ENCODE results near the gene TNIK.
"Not testable (repeated sequence)": the region's sequence is repeated elsewhere in the genome, so short reads cannot be mapped to it uniquely, and the experiment has no call there.

Gene TNIK

GRCh38 chr3:171242170-171242569 lies 218.0 kb downstream of the TNIK start:
- no peak overlapping the region for H3K4me3 ChIP-seq (ENCODE audit: low read depth, low read length)
- TF ChIP-seq MYC (IDR thresholded peaks at IDR 0.05; ENCODE audit: low read depth, low read length) (no peak), POLR2A (IDR thresholded peaks at IDR 0.05; ENCODE audit: extremely low read depth, insufficient read length) (no peak), CTCF (IDR thresholded peaks at IDR 0.05; ENCODE audit: low read depth, low read length) (no peak), MAX (IDR thresholded peaks at IDR 0.05; ENCODE audit: low read depth, low read length) (no peak)
- DNase-seq (ENCODE audit: low read depth): peak; percentile 25

GRCh38 chr3:171241655-171242054 lies 218.6 kb downstream of the TNIK start:
- DNase-seq (ENCODE audit: low read depth); H3K4me3 ChIP-seq (ENCODE audit: low read depth, low read length): not testable (repeated sequence)

- no peak for DNase-seq (ENCODE audit: low read depth)
- TF ChIP-seq MYC (IDR thresholded peaks at IDR 0.05; ENCODE audit: low read depth, low read length) (no peak), CTCF (IDR thresholded peaks at IDR 0.05; ENCODE audit: low read depth, low read length) (no peak), POLR2A (IDR thresholded peaks at IDR 0.05; ENCODE audit: extremely low read depth, insufficient read length) (no peak), MAX (IDR thresholded peaks at IDR 0.05; ENCODE audit: low read depth, low read length) (no peak)
- H3K4me3 ChIP-seq (ENCODE audit: low read depth, low read length): no peak overlapping the region
Observed at GRCh38 chr3:171240504-171240835, 219.7 kb downstream of the TNIK start.

GRCh38 chr3:171239757-171240503 lies 220.3 kb downstream of the TNIK start:
- H3K4me3 ChIP-seq (ENCODE audit: low read depth, low read length): no peak overlapping the region
- TF ChIP-seq MAX (IDR thresholded peaks at IDR 0.05; ENCODE audit: low read depth, low read length) (no peak), POLR2A (IDR thresholded peaks at IDR 0.05; ENCODE audit: extremely low read depth, insufficient read length) (no peak), MYC (IDR thresholded peaks at IDR 0.05; ENCODE audit: low read depth, low read length) (no peak)
- DNase-seq (ENCODE audit: low read depth): no peak

- no peak for DNase-seq (ENCODE audit: low read depth)
- TF ChIP-seq MYC (IDR thresholded peaks at IDR 0.05; ENCODE audit: low read depth, low read length): no peak
- TF ChIP-seq CTCF (IDR thresholded peaks at IDR 0.05; ENCODE audit: low read depth, low read length): no peak
- TF ChIP-seq MAX (IDR thresholded peaks at IDR 0.05; ENCODE audit: low read depth, low read length): no peak
- TF ChIP-seq POLR2A (IDR thresholded peaks at IDR 0.05; ENCODE audit: extremely low read depth, insufficient read length): no peak
- H3K4me3 ChIP-seq (ENCODE audit: low read depth, low read length): no peak overlapping the region
Observed at GRCh38 chr3:171237009-171237385, 223.2 kb downstream of the TNIK start.

- no peak overlapping the region for H3K4me3 ChIP-seq (ENCODE audit: low read depth, low read length)
- no peak for DNase-seq (ENCODE audit: low read depth)
- TF ChIP-seq MAX (IDR thresholded peaks at IDR 0.05; ENCODE audit: low read depth, low read length): no peak
- no peak for TF ChIP-seq POLR2A (IDR thresholded peaks at IDR 0.05; ENCODE audit: extremely low read depth, insufficient read length)
- TF ChIP-seq CTCF (IDR thresholded peaks at IDR 0.05; ENCODE audit: low read depth, low read length): no peak
- no peak for TF ChIP-seq MYC (IDR thresholded peaks at IDR 0.05; ENCODE audit: low read depth, low read length)
Observed at GRCh38 chr3:171236265-171237008, 223.8 kb downstream of the TNIK start.

Data from NB4 (cell line).